Activated CD4-positive, alpha-beta T cell treated with anti-CD3 and anti-CD28 coated beads, Interleukin-2, amount 50 U/mL, for 16 hours (primary cell): ENCODE data around the gene FAM111B.
"Not testable (repeated sequence)": the region's sequence is repeated elsewhere in the genome, so short reads cannot be mapped to it uniquely, and the experiment has no call there.

ENCODE experiments used
- DNase-seq: peaks from one replicate; pipeline ENCODE4 v3.0.0-alpha.2; 2020

Gene FAM111B

DNA sequence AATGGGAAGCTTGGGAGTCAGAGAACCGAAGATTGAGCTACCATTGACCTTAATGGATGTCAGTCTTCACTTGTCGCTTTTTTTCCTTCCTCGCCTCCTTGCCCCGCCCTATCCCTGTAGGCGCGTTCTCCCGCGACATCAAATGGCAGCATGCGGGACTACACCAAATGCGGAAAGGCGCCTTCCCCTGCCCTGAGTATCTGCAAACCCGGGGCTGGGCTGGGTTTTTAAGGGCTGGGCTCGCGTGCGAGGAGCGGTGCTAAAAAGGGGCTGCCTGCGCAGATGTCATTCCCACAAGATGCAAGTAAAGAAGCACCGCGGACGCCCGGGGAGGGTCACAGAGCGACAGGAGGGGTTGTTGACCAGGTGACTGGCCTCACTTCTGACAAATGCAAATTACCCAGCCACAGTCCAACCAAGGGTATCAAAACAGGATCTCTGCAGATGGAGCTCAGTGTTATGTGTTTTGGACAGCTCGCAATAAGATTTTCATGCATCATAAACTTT, 4.7 kb upstream of the FAM111B start:
- peak; percentile 77 for DNase-seq

DNA sequence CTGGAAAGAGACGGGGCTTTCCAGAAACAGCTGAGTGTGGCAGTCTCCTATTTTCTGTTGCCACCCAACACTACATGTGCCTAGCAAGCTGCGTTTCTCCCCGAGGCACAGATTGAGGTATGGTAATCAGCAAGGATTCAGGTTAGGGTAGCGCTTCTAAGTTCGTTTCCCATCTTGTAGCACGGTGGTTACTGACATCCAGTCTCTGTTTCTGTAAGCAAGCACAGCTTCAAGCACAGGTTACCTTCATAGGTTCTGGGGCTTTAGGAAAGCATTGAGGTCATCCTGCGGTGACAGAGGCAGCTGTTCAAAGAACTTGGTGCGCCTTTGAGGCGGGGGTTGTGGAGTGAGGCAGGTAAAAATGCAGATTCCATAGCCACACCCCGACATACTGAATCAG, 684 bp downstream of the FAM111B start:
- peak; percentile 34 for DNase-seq

DNA sequence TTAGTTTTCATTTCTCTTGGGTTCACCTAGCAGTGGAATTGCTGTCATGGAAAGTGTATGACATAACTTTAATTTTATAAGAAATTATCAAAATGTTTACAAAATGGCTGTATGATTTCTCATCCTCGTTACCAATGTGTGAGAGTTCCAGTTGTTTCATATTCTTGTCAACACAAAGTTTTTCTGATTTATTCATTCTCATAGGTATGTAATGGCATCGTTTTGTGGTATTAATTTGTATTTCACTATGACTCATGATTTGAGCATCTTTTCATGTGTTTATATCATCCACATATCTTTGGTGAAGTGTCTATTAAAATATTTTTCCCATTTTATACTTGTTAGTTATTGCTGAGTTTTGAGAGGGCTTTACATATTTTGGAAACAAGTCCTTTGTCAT, 5.5 kb downstream of the FAM111B start:
- no peak for DNase-seq

DNA sequence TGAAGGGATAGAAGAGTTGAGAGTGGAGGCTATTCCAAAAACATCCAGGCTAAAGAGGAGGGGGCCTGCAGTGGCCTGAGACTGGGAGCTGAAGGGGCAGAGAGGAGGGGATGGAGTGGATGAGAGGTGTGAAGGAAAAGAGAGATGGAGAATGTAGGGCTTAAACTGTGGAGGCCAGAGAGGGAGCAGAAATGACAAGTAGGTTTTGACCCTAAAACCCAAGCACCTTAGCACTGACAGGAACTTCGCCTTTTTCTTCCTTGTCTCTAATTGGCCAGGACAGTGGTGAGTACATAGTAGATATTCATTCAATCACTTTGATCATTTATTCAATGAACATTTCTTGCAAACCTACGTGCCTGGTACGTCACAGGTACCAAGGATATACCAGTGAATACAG, 7.3 kb downstream of the FAM111B start:
- no peak for DNase-seq

DNA sequence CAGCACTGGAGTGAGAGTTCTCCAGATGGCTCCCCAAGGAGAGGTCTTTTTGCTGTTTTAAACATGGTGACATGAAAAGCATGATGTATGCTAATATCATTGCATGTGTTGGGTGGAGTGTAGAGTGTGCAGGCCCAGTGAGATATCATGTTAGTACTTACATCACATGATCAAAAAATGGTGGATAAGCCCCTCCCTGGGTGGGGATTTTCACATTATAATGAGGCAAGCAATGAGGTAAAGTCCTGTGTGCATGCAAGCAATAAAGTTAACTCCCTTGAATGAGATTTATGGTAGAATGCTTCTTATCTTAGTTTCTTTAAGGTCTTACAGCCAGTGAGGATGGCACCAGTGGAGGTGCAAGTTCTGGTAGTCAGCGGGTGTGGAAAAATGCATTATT, 8.5 kb downstream of the FAM111B start:
- no peak for DNase-seq

DNA sequence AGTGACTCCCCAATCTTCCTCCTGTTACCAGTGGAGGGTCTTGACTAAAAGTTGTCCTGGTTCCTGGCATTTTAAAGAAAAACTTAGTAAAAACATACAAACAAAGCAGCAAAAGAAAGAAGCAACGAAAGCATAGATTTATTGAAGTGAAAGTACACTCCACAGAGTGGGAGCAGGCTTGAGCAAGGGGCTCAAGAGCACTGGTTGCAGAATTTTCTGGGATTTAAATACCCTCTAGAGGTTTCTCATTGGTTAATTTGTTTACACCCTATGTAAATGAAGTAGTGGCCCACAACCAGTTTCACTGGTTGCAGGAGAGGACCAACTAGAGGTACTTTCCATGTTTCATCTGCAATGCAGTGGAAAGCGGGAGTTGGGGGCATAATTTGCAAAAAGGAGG, 10.7 kb downstream of the FAM111B start:
- no peak for DNase-seq

DNA sequence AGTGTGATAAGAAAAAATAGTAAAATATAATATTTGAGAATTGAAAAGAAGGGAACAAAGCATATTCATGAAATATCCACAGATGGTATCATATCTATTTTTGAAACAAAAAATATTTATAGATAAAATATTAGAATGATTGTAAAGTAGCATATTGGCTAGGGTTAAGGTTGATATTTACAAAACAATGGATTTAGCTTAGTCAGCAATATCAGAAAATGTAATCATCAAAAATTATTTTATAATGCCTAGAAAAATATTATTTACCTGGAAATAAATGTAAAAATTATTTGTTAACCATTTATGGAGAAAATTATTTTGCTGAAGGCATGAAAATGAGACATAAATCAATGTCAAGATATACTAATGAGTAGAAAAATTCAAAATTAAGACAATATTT, 12.8 kb downstream of the FAM111B start:
- no peak for DNase-seq

DNA sequence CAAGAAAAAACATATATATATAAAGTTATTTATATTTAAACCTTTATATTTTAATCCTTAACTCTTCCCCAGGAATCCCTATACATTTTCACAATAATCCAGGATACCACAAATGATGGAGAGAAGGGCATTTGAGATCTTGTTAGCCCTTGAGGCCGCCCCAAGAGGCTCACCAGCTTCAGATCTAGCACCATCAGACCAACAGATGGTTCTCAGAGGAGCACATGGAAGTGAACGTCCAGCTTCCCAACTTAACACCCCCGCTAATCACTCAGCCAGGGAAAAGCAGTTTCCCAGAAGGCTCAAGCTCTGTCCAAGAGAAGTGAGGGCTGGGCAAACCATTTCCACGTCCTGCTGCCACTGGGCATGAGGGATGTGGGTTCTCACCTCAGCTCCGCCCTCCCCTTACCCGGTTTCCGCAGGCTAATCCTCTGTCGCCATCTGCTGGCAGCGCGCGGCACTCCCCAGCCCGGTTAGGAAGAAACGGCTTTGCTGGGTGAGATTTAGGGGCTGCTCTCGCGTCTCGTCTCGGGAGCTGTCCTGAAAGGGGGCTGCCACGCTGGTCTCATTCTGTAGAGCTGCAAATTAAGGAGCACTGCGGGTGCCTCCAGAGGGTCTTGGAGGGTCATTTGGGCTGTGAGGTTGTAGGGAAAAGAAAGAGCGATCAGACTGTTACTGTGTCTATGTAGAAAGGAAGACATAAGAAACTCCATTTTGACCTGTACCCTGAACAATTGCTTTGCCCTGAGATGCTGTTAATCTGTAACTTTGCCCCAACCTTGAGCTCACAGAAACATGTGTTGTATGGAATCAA, 28.8 kb downstream of the FAM111B start:
- DNase-seq, result peak; percentile 87

DNA sequence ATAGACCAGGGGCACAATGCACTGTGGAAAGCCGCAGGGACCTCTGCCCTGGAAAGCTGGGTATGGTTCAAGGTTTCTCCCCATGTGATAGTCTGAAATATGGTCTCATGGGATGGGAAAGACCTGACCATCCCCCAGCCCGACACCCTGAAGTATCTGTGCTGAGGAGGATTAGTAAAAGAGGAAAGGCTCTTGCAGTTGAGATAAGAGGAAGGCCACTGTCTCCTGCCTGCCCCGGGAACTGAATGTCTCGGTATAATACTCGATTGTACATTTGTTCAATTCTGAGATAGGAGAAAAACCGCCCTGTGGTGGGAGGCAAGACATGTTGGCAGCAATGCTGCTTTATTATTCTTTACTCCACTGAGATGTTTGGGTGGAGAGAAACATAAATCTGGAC, 29.5 kb downstream of the FAM111B start:
- not testable (repeated sequence) for DNase-seq

DNA sequence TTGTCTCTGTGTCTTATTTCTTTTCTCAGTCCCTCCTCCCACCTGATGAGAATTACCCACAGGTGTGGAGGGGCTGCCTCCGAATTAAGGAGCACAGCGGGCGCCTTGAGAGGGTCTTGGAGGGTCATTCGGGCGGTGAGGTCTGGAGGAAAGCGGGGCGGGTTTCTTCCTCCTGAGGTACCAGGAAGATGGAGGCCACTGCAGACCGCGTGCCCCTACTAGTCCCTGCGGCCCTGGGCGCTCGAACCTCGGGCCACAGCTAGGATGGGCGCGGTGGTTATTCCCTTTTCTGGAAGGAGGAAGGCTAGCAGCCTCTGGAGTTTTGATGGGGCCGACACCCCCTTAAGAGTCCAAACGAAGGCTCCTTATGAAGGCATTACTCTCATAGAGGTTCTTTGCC, 30.2 kb downstream of the FAM111B start:
- DNase-seq, result no peak

DNA sequence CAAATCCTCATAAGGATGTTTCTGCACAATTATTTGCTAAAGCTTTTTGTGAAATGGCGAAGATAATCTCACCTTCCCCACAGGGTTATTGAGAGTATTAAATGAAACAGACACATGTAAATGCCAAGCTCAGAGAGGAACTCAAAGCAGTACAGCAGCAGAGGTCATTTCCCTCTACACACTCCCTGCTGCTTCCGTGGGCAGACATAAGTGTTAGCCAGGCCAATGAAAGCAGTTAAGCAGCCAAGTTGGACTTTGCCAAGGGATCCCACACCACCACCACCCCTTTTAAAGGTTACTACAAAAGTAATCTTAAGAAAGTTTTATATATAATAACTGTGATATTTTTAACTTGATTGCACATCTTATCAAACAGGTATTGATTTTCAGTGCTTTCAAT, 31.6 kb downstream of the FAM111B start:
- DNase-seq, result no peak

DNA sequence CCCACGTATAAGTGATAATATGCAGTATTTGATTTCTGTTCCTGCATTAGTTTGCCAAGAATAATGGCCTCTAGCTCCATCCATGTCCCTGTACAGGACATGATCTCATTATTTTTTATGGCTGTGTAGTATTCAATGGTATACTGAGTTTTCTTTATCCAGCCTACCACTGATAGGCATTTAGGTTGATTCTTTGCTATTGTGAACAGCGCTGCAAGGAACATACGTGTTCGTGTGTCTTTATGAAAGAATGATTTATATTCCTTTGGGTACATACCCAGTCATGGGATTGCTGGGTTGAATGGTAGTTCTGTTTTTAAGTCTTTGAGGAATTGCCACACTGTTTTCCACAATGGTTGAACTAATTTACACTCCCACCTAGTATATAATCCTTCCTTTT, 34.2 kb downstream of the FAM111B start:
- DNase-seq, result no peak

DNA sequence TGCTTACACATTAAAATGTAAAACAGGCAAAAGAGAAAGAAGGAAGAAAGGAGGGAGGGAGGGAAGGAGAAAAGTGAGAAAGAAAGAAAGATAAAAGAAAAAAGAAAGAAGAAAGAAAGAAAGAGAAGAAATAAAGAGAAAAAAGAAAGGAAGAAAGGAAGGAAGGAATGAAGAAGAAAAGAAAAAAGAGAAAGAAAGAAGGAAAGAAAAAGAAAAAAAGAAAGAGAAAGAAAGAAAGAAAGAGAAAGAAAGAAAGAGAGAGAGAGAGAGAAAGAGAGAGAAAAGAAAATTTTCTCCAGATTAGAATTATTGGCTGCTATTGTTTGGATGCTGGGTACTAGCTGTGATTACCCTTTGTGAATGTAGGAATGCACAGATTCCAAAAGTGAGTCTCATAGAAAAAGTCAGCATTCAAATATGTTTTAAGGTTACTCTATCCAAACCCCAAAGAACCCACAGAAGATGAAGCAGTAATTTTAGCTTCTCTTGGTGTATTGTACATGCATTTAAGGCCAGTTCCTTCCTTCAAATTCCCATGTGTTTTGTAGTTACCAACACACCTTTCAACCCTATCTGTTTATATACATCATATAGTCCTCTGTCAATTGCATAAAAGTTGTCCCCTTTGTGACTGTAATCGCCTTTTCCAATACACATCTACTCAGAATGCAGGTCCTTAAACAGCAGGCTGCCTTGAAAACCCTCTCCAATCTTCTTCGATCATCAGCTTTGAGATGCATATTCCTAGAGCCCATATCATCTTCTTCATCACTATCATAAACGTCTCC, 34.8 kb downstream of the FAM111B start:
- no peak for DNase-seq

DNA sequence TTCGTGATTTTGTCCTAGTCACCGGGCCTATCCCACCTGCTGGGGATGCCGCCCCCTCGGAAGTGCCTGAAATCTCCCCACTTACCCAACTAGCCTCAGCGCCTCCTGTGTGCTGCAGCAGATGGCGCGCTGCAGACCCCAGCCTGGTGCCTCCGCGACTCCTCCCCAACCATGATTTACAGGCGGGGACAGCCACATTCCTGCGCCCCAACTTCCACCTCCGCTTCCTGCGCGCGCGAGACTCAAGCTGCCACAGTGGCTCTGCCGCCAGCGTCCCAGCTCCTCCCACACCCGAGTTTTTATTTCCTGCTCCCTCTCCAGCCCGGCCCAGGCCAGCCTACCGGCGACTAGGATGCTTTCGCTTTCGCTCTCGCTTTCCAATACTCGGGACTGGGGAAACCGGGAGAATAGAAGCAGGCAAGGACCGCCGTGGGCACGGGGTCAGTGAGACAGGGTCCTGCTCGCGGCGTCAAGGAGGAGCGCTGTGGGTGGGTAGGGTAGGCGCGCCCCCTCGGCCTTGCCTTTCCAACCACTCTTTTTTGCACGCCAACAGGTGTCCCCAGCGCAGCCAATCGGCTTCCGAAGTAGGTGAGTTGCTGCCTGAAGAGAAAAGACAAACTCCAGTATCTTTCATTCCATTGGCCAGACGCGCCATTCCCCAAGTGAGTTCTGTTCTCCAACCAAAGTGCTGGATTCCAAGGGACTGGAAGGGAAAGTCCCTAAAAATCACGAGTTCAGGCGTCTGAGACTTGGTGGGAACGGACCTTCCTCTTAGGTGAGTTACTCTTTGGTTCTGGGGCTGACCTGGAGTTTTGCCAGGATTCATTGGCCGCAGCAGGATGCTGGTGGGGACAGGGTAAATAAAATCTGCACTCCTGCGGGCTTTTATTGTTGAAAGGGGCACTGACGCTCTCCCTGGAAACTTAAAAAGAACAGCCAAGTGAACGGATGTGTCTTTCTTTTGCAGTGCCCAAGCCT, 35.8 kb downstream of the FAM111B start, which contains the start of gene FAM111A:
TSS of gene FAM111A (plus strand) at position 327 of the 978 bp plus-strand sequence. CDS start 6,017 bp downstream, outside the sequence.
- DNase-seq, result peak; percentile 92

DNA sequence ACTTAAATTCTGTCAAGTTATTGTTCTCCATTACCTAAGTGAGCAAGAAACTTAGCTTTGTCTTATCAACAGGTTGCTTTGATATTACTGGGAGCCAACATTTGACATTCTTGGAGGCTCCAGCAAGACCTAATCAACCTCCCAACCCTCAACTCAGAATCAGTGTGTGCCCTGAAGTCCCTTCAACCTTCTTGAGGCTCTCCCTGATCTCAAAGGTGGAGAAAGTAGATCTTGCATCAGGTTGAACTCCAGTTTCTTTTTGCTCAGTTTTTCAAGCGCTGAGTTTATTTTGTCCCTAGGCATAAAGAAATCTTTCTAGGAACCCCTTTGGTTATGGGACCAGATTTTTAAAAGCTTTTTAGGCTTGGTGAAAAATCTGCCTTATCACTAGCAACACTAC, 37.1 kb downstream of the FAM111B start:
- peak; percentile 8 for DNase-seq

DNA sequence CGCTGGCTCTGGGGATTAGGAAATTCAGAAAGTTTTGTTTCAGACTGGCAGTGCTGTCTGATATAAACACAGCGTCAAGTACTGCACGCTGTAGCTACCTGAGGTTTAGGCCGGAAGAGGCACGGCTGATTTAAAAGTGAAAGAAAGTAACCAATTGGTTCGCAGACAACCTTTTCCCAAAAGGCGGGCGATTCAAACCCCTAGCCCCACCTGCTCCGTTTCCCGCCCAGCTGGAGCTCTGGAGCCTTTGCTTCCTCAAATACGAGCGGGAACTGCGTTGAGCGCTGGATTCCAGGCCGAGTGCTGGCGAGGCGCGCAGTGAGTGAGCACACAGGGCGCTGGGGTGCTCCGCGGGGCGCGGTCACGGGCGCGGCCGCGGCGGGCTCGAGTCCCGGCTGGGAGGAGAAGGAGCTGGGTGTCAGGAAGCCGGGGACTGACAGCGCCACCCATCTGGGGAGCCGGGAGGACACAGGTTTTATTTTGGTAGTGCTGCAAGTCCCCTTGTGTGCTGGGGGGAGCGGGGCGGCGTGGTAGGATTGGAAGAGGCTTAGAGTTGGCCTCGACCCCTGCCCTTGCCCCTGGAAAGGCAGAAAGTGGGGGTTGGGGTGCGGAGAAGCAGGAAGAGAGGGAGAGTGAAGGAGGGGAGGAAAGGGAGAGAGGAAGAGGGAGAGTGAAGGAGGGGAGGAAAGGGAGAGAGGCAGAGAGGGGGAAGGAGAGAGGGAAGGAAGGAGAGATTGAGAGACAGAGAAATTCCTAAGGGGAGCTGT, 37.7 kb downstream of the FAM111B start:
- DNase-seq, result peak; percentile 87

DNA sequence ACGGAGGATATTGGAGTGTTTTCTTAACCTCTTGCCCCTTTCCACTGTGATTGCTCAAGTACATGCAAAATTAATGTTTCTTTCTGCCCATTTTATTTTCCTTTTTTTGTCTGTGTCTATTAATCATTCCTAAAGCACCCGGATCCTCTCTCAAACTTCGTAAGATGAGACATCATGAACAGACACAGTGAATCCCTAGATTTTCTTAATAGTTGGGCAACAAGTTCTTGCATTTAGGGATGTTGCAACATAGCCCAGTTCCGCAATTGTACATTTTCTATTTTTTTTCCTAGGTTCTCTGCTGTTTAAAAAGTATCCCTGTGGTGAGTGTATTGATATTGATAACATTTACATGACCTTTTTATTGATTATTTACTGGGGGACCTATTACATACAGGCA, 38.5 kb downstream of the FAM111B start:
- no peak for DNase-seq

DNA sequence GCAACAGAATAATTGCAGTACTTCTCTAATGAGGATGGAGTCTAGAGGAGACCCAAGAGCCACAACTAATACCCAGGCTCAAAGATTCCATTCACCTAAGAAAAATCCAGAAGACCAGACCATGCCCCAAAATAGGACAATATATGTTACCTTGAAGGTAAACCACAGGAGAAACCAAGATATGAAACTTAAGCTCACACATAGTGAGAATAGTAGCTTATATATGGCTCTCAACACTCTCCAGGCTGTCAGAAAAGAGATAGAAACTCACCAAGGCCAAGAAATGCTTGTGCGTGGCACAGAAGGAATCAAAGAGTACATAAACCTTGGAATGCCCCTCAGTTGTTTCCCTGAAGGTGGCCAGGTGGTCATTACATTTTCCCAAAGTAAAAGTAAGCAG, 44.7 kb downstream of the FAM111B start:
- DNase-seq, result no peak

DNA sequence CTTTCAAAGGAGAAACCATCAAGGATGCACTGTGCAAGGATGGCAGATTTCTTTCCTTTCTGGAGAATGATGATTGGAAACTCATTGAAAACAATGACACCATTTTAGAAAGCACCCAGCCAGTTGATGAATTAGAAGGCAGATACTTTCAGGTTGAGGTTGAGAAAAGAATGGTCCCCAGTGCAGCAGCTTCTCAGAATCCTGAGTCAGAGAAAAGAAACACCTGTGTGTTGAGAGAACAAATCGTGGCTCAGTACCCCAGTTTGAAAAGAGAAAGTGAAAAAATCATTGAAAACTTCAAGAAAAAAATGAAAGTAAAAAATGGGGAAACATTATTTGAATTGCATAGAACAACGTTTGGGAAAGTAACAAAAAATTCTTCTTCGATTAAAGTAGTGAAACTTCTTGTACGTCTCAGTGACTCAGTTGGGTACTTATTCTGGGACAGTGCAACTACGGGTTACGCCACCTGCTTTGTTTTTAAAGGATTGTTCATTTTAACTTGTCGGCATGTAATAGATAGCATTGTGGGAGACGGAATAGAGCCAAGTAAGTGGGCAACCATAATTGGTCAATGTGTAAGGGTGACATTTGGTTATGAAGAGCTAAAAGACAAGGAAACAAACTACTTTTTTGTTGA, 45.4 kb downstream of the FAM111B start:
- DNase-seq, result peak; percentile 63

DNA sequence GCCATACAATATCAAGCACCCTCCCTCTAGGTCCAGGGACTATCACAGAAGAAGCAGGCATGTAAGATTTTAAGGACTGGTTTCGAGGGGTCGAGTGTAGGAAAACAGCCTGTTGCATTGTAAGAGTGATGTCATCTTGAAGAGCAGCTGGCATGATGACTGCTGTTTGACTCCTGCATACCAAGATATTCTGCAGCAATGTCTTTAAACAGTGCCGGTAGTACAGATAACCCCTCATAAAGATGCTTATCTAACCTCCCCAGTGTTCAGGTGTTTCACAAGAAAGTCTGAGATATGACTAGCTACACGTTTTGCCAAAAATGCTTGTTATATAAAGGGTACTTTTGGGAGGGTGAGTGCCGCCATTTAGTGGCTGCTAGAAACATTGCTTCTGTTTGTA, 47.6 kb downstream of the FAM111B start:
- DNase-seq, result no peak

DNA sequence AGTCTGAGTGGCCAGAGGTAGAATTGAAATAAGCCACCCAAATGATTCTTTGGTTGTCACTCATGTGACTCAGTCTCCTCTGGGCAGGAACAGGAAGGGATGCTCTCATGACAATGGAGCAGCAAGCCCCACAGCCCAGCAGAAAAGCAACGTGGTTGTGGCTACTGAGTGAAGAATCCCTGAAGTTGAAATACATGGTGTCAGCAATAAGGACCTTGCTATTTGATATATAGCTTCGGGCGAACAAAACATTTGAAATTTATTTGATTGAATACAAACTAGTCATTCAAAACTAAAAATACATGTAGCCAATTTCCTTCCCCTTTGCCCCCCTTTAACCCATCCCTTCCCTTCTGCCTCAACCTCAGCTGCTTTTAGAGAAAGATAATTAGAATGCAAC, 50.4 kb downstream of the FAM111B start:
- DNase-seq, result no peak
